Measurements from ENCODE around the gene POFUT2.

DNA sequence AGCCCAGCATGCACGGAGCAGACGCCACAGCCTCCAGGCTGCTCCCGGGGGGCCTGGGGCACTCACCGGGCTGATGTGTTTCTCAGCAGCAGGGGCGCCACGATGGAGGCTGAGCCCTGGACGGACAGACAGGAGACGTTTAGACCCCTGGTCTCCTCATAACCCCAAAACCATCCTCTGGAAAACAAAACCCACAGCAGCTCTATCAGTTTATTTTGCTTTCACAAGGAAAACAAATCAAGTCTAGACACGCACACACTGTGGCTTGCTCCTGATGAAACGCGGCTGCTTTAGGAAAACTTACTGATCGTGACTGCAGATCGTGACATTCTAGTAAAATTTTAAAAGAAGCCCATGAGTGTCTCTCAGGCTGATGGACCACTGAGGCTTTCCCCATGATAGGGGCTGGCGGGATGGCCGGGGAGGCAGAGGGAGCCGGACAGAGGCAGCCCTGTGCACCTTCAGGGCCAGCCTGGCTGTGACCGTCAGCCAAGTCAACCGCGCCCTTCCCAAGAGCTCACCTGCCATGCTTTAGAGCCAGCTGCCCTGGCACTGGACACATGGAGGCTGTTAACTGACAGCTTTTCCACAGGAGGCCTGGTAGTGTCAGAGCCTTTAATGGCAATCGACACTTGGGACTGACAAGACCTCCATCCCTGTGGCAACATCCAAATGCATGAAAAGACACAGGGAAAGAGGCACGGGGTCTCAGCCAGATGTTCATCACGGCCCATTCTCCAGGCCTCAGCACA is 5.2 kb downstream of the POFUT2 start:
- TF ChIP-seq, protein P1, sequence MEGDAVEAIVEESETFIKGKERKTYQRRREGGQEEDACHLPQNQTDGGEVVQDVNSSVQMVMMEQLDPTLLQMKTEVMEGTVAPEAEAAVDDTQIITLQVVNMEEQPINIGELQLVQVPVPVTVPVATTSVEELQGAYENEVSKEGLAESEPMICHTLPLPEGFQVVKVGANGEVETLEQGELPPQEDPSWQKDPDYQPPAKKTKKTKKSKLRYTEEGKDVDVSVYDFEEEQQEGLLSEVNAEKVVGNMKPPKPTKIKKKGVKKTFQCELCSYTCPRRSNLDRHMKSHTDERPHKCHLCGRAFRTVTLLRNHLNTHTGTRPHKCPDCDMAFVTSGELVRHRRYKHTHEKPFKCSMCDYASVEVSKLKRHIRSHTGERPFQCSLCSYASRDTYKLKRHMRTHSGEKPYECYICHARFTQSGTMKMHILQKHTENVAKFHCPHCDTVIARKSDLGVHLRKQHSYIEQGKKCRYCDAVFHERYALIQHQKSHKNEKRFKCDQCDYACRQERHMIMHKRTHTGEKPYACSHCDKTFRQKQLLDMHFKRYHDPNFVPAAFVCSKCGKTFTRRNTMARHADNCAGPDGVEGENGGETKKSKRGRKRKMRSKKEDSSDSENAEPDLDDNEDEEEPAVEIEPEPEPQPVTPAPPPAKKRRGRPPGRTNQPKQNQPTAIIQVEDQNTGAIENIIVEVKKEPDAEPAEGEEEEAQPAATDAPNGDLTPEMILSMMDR (IDR thresholded peaks at IDR 0.05 in 4 of 5, conservative IDR thresholded peaks at IDR 0.05 in 1 of 5), result no peak
- TF ChIP-seq POLR2A (IDR thresholded peaks at IDR 0.05), result no peak

Data from gastrocnemius medialis (tissue), 4 donors.